BLaER1 treated with 17β-estradiol and CSF1 and Interleukin-3, amounts not matched to agents 10 nM and 100 nM (cell line): ENCODE results near the gene KRTAP10-5.

Experiments used
- H3K27ac ChIP-seq, 11 experiments: shearing (Covaris generic); formaldehyde crosslinking; 2 replicates each; pipeline ENCODE4 v1.8.1; 2022
- H3K27me3 ChIP-seq, 11 experiments: shearing (Covaris generic); formaldehyde crosslinking; 2 replicates each; pipeline ENCODE4 v1.8.1; 2022
- H3K36me3 ChIP-seq, 11 experiments: shearing (Covaris generic); formaldehyde crosslinking; 2 replicates each; pipeline ENCODE4 v1.8.1; 2022
- H3K4me1 ChIP-seq, 10 experiments: shearing (Covaris generic); formaldehyde crosslinking; 2 replicates each; pipeline ENCODE4 v1.8.1; 2022
- H3K4me2 ChIP-seq, 11 experiments: shearing (Covaris generic); formaldehyde crosslinking; 2 replicates each; pipeline ENCODE4 v1.8.1; 2022
- H3K4me3 ChIP-seq, 10 experiments: shearing (Covaris generic); formaldehyde crosslinking; 2 replicates each; pipeline ENCODE4 v1.8.1; 2022
- H3K9ac ChIP-seq, 11 experiments: shearing (Covaris generic); formaldehyde crosslinking; 2 replicates each; pipeline ENCODE4 v1.8.1; 2022
- H3K9me3 ChIP-seq, 11 experiments: shearing (Covaris generic); formaldehyde crosslinking; replicated peaks in 1 of 11; 2 replicates each; pipeline ENCODE4 v1.8.1; 2022
- H4K20me1 ChIP-seq, 11 experiments: shearing (Covaris generic); formaldehyde crosslinking; 2 replicates each; pipeline ENCODE4 v1.8.1; 2022
- Cebpa-rat ChIP-seq, 11 experiments: shearing (Covaris generic); IDR thresholded peaks; 2 replicates each; pipeline ENCODE4 v1.8.1; 2022

KRTAP10-5 gene

GRCh38 chr21:44533891-44534627 lies 46.3 kb downstream of the KRTAP10-5 start:
- Histone ChIP-seq H3K9ac (no peak overlapping the region), H3K9me3 (no peaks in the 10 kb centered on the region), H3K4me1 (peaks cover 0 to 3% (median 0%) of the 10 kb centered on the region in 10 experiments; a peak in 1 of 20 replicates), H3K4me2 (no peak overlapping the region), H3K4me3 (no peak overlapping the region), H3K27ac (no peak overlapping the region), H3K36me3 (no peaks in the 10 kb centered on the region), H3K27me3 (no peaks in the 10 kb centered on the region), H4K20me1 (no peaks in the 10 kb centered on the region)
- no peak for TF ChIP-seq Cebpa-rat (IDR thresholded peaks at IDR 0.05)

GRCh38 chr21:44533121-44533890 lies 47.1 kb downstream of the KRTAP10-5 start:
- no peak for TF ChIP-seq Cebpa-rat (IDR thresholded peaks at IDR 0.05)
- Histone ChIP-seq H4K20me1 (no peaks in the 10 kb centered on the region), H3K27me3 (no peaks in the 10 kb centered on the region), H3K4me3 (no peak overlapping the region), H3K9me3 (no peaks in the 10 kb centered on the region), H3K9ac (no peak overlapping the region), H3K27ac (no peak overlapping the region), H3K4me1 (peaks cover 0 to 3% (median 0%) of the 10 kb centered on the region in 10 experiments; a peak in 1 of 20 replicates), H3K36me3 (no peaks in the 10 kb centered on the region), H3K4me2 (no peak overlapping the region)

DNA sequence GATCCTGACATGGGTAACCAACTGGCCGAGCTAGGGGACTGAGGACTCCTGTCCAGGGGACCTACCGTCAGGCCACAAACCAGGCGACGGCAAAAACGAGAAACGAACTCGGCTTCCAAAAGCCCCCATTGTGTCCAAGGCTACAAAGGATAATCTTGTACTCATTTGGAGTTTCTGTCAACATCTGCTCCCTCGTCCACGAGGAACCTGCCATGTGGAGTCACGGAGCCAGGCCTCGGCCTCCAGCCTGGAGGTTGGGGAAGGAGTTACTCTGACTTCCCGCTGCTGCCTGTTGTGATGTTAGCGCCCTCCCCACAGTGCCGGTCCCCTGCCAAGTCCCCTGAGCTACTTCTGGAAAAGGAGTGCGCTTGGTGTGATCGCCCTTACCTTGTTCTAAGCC lies 47.7 kb downstream of the KRTAP10-5 start:
- Histone ChIP-seq H3K9ac (no peak overlapping the region), H4K20me1 (no peaks in the 10 kb centered on the region), H3K4me3 (no peak overlapping the region), H3K27me3 (no peaks in the 10 kb centered on the region), H3K4me1 (peaks cover 0 to 3% (median 0%) of the 10 kb centered on the region in 10 experiments; a peak in 1 of 20 replicates), H3K36me3 (no peaks in the 10 kb centered on the region), H3K4me2 (no peak overlapping the region), H3K9me3 (no peaks in the 10 kb centered on the region), H3K27ac (no peak overlapping the region)
- TF ChIP-seq Cebpa-rat (IDR thresholded peaks at IDR 0.05) = no peak

DNA sequence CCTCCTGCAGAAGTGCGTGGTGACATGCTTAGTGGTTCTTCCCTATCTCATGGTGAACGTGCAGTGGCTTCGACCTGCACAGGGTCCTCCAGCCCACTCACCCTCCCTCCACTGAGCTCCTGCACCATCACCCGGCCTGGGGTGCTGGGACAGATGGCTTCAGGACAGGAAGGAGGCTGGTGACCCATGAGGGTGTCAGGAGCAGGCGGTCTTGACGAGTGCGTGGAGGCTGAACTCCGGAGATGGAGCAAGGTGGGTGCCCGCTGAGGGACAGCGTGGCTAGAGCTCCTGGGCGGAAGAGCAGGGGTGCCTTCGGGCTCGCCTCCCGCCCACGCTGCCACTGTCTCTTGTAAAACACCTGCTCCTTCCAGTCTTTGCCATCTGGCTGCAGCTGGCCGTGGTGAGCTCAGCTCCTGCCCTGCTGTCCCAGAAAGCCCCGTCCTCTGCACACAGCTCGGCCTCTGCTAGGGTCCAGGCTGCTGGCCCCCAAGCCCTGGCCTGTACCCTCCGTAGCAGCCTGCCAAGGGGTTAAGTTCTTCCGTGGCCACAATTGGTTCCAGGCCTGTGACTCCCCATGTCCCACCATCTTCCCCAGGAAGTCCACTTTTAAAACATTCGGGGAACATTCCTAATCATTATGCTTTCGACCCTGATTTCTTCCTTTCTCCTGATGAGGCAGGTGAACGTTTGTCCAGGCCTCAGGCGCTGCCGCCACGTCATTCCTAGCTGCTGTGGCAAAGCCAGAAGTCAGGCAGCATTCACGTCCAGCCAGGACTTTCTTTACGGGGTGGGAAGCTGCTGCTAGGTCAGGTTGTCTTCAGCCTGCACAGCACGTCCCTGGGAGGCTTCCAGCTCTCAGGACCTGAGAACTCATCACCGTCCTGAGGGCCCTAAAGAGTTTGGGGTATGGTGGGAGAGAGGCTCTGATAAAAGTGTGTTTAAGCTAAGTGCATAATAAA lies 48.5 kb downstream of the KRTAP10-5 start:
- Histone ChIP-seq H3K9ac (no peak overlapping the region), H3K4me1 (peaks cover 0 to 3% (median 0%) of the 10 kb centered on the region in 10 experiments; a peak in 1 of 20 replicates), H3K27me3 (no peaks in the 10 kb centered on the region), H3K27ac (no peak overlapping the region), H3K9me3 (no peaks in the 10 kb centered on the region), H4K20me1 (no peaks in the 10 kb centered on the region), H3K4me2 (no peak overlapping the region), H3K4me3 (no peak overlapping the region), H3K36me3 (no peaks in the 10 kb centered on the region)
- TF ChIP-seq Cebpa-rat (IDR thresholded peaks at IDR 0.05) = no peak

- no peak overlapping the region for H3K4me2 ChIP-seq
- no peak for TF ChIP-seq Cebpa-rat (IDR thresholded peaks at IDR 0.05)
- no peaks in the 10 kb centered on the region for H3K36me3 ChIP-seq
- no peaks in the 10 kb centered on the region for H3K9me3 ChIP-seq
- no peaks in the 10 kb centered on the region for H4K20me1 ChIP-seq
- H3K4me3 ChIP-seq = no peak overlapping the region
- no peak overlapping the region for H3K27ac ChIP-seq
- peaks cover 0 to 3% (median 0%) of the 10 kb centered on the region in 10 experiments; a peak in 1 of 20 replicates for H3K4me1 ChIP-seq
- H3K27me3 ChIP-seq = no peaks in the 10 kb centered on the region
- H3K9ac ChIP-seq = no peak overlapping the region
Observed at GRCh38 chr21:44530903-44531605, 49.4 kb downstream of the KRTAP10-5 start.

GRCh38 chr21:44530221-44530902 lies 50.0 kb downstream of the KRTAP10-5 start:
- peaks cover 0 to 3% (median 0%) of the 10 kb centered on the region in 10 experiments; a peak in 1 of 20 replicates for H3K4me1 ChIP-seq
- H3K27me3 ChIP-seq = no peaks in the 10 kb centered on the region
- no peaks in the 10 kb centered on the region for H3K36me3 ChIP-seq
- H3K4me2 ChIP-seq = no peak overlapping the region
- no peaks in the 10 kb centered on the region for H4K20me1 ChIP-seq
- TF ChIP-seq Cebpa-rat (IDR thresholded peaks at IDR 0.05) = no peak
- H3K4me3 ChIP-seq = no peak overlapping the region
- no peak overlapping the region for H3K27ac ChIP-seq
- H3K9ac ChIP-seq = no peak overlapping the region
- peaks cover 0 to 5% (median 2%) of the 10 kb centered on the region in 11 experiments; a peak in 12 of 22 replicates for H3K9me3 ChIP-seq

- Histone ChIP-seq H3K4me3 (no peak overlapping the region), H3K9me3 (peaks cover 5 to 12% (median 9%) of the 10 kb centered on the region in 11 experiments; a peak in 21 of 22 replicates), H3K27ac (no peak overlapping the region), H3K9ac (no peak overlapping the region), H3K27me3 (no peaks in the 10 kb centered on the region), H3K36me3 (no peaks in the 10 kb centered on the region), H4K20me1 (no peaks in the 10 kb centered on the region), H3K4me2 (no peak overlapping the region), H3K4me1 (peaks cover 0 to 3% (median 0%) of the 10 kb centered on the region in 10 experiments; a peak in 1 of 20 replicates)
- TF ChIP-seq Cebpa-rat (IDR thresholded peaks at IDR 0.05) = no peak
Observed at GRCh38 chr21:44529503-44530125, 50.8 kb downstream of the KRTAP10-5 start.
